Coronary artery (tissue), 2 donors: ENCODE measurements around the gene RPE.

Experiments
- DNase-seq: peaks from one replicate; pipeline ENCODE4 v3.0.0-alpha.2; 2017; ENCODE audit warnings: low spot score
- H3K27ac ChIP-seq, 2 donors: fragments of 200-600 bp; sonication (generic); one replicate each; pipeline ENCODE4 v1.5.1; 2016 to 2019
- H3K4me3 ChIP-seq: fragments of 200-600 bp; sonication (generic); 2 replicates; pipeline ENCODE4 v1.5.1; 2016; ENCODE audit warnings: mild to moderate bottlenecking, moderate library complexity
- TF ChIP-seq, protein P1 (sequence below): fragments of 200-600 bp; sonication (generic); IDR thresholded peaks from one replicate; pipeline ENCODE4 v1.5.1; 2019; ENCODE audit warnings: antibody characterized with exemption

RPE gene

DNA sequence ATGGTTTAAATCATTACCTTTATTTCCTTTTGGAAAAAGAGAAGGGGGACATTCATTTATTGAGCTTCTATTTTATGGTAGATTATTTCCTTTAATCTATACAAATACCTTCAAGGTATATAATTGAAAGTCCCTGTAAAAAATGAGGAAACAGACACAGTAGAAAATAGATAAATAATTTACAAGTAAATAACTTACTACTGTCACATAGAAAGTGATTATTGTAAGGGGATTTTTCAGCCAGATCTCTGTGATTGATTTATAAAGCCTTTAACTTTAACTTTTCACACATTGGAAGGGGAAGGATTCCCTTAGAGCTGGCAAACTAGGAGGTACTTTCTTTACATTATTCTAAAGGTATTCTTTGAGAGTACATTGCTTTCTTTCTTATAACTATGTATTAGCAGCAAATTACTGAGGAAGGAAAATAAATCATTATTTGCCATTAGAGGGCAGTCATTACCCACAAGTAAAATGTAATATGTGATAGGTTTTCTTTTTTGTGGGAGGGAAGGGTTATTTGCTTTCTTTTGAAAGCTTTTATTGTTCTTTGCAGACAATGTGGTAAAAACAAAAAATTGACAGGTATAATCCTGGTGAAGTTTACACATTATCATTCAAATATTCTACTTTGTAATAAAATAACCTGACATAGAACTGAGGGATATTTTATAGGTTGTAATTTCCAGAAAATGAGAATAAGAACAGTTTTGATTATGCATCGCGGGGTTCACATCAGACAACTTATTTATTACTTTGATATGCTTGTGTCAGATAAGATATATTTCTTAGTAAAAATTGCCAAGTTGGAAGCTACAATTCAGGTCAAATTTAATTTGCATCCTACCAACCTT lies 24.8 kb upstream of the RPE start:
- no peak overlapping the region for H3K4me3 ChIP-seq
- TF ChIP-seq, protein P1, sequence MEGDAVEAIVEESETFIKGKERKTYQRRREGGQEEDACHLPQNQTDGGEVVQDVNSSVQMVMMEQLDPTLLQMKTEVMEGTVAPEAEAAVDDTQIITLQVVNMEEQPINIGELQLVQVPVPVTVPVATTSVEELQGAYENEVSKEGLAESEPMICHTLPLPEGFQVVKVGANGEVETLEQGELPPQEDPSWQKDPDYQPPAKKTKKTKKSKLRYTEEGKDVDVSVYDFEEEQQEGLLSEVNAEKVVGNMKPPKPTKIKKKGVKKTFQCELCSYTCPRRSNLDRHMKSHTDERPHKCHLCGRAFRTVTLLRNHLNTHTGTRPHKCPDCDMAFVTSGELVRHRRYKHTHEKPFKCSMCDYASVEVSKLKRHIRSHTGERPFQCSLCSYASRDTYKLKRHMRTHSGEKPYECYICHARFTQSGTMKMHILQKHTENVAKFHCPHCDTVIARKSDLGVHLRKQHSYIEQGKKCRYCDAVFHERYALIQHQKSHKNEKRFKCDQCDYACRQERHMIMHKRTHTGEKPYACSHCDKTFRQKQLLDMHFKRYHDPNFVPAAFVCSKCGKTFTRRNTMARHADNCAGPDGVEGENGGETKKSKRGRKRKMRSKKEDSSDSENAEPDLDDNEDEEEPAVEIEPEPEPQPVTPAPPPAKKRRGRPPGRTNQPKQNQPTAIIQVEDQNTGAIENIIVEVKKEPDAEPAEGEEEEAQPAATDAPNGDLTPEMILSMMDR = no peak
- DNase-seq = no peak
- H3K27ac ChIP-seq = no peak overlapping the region

DNA sequence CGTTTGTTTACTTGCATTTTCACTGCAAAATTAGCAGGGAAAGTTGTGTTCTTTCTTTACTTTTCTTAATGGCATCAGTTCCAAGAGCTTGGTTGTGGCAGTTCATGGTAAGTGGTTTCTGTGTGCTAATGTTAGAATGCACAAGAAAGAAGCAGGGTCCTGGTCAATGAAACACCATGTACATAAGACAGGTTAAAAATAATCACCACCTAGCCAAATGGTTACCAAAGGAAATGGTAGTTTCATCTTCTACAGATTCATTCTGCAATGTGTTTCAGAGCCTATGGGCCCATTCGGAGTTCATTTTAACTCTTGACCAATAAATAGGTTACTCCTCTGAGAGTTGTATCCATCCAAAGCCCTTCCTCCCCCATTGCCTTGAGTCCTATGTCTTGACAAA lies 18.1 kb upstream of the RPE start:
- no peak for DNase-seq
- TF ChIP-seq, protein P1 = no peak
- Histone ChIP-seq H3K27ac (no peak overlapping the region), H3K4me3 (no peak overlapping the region)

DNA sequence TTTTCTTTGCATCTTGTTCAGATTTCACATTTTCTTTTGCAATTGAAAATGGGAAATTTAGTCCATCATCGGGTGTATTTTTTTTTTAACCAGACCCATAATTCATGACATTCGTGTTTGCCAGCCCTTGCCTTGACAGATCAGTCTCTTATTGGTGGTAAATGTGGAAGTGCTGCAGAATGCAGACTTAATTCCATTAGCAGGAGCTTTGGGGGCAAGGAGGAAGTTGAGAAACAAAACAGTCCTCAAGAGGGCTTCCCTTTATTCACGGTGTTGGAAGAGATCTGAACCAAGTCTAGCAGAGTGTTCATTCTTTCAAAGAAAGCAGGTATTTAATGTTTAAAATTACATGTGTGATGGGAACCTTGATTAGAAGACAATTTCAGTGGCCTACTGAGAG lies 16.6 kb upstream of the RPE start:
- DNase-seq = no peak
- TF ChIP-seq, protein P1 = no peak
- Histone ChIP-seq H3K27ac (no peak overlapping the region), H3K4me3 (no peak overlapping the region)

DNA sequence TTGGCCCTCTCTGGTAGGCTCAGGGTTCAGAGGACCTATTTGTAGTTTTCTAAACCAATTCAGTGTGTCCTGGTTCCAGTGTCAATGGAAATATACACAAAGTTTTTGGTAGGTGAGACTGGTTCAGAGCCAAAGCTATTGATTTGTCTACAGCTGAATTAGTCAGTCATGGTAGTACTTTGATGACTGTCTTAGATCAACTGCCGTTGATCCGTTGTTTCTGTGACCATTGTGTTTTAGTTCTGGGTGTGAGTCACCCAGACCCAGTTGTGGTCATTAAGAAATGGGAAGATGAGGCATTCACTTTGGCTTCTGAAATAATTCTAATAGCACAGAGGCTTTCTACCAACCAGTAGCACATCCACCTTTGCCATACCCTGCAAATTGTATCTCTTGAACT lies 16.0 kb upstream of the RPE start:
- no peak overlapping the region for H3K4me3 ChIP-seq
- TF ChIP-seq, protein P1 = no peak
- no peak overlapping the region for H3K27ac ChIP-seq

DNA sequence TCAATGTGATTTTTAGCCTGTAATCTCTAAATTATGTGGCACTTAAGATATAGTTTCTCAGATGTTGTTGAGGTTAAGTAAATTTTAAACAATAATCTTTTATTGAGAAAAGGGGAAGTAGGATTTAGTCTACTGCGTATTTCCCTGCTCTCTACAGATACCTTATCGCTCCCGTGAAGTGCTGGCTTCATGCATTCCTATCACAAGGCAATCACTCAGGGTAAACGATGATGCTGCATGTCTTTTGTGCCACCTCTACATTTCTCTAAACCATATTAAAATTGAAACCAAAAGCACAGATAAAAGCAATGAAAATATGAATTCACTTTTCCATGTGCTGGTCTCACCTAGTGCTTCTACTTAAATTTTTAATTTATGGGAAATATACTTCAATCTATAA lies 14.4 kb upstream of the RPE start:
- H3K27ac ChIP-seq = no peak overlapping the region
- no peak for DNase-seq
- no peak overlapping the region for H3K4me3 ChIP-seq
- TF ChIP-seq, protein P1 = no peak

More for the DNA sequence above, 16.0 kb upstream of the RPE start:
- DNase-seq = no peak

DNA sequence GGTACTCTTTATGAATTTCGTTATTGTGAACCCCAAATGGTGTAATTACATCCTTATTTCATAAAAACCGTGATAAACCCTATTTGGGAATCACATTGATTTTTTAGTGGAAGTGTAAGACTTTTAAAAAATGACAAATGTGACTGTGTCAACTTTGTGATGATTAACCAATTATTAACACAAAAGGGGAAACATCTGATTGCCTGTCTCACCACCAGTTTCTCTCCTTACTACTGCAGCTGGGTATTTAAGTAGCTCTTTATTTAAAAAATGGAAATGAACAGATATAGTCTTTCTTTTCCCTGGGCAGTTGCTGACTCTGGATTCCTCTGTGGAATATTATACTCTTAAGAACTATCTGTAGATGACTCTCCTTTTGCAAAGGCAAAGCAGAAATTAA lies 11.6 kb upstream of the RPE start:
- Histone ChIP-seq H3K4me3 (no peak overlapping the region), H3K27ac (no peak overlapping the region)
- DNase-seq = no peak
- TF ChIP-seq, protein P1 = no peak

DNA sequence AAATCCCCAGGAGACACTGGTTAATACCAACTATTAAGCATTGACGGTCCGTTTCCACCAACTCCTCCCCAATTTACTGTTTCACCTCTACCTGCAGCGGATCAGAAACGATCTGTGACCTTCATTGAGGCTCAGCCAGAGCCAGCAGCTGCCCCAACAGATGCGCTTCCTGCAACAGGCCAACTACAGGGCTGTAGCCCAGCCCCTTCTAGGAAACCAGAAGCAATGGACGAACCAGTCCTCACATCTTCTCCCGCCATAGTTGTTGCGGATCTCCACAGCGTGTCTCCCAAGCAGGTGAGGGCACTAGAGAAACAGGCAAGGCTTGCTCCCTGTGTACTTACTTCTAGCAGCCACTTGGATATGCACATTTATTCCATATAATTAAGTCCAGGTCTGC lies 8.5 kb upstream of the RPE start:
- no peak for DNase-seq
- TF ChIP-seq, protein P1 = no peak
- Histone ChIP-seq H3K4me3 (no peak overlapping the region), H3K27ac (no peak overlapping the region)
